HG03025 (cell line): ENCODE measurements around the gene ZDHHC14.

Experiments used
- ATAC-seq: cut with Tn5 transposase; IDR thresholded peaks from one replicate; pipeline ENCODE4 v1.9.1; 2021; ENCODE audit warnings: mild to moderate bottlenecking, moderate library complexity; ENCODE audit not compliant: unreplicated experiment, low FRiP score

Gene ZDHHC14

GRCh38 chr6:157486572-157486971 is 105.6 kb downstream of the ZDHHC14 start:
- no peak for ATAC-seq

DNA sequence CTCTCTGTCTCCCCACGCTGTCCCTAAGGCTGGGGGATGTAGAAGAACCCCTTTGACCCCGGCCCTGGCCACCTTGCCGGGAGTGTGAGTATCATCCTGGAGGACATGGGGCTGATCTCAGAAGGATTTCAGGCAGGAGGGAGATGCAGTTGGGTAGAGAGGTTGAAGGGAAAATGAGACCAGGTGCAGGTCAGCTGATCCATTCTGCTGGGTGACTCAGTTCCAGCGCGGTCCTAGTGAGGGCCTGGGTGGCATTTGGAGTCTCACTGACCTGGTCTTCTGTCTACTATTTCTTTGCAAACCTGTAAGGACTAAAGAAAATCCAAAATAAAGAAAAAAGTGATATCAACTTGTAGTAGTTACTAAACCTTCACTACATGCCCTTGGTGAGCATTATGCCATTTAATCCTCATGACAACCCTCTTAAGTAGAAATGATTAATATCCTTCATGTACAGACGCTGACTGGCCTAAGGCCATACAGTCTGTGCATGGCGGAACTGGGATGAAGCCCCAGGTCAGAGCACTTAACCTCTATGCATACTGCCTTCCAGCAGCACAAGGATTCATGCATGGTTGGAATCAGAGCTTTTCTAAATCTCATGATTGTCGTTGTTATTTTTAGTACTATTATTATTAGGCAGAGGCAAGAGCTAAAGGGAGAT is 106.3 kb downstream of the ZDHHC14 start:
- no peak for ATAC-seq

DNA sequence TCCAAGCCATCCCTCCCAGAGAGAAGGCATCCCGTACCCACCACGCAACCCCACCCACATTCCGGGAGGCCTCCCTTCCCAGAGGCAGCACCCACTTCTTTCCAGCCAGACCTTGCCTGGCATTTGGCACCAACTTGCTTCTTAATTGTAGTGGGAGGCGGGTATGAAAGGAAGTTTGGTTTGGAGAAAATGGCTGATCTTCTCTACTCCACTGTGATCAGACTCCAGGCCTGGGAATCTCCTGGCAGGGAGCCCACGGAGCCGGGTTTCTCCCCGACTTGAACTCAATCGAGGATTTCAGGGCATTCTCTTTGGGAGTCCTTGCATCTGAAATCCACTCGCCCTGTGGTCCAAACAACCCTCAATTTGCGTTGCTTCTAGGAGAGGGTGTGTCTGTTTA is 107.1 kb downstream of the ZDHHC14 start:
- ATAC-seq, result no peak

DNA sequence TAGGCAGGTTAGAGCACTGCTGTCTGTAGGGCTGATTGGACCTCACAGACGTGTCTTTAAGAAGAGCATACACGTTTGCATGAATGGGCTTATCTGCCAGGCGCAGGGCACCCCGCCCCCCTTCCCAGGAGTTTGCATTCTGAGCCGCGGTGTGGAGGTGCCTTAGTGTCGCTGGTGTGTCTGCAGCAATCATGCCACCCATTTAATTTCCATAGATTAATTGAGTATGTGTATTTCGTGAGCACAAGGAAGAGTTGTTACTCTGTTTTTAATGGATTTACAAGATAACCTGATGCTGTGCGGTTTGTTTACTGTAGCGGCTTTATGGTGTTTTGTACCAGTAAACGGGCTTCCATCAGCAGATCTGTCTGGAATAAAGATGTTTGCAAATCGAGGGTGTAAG is 107.7 kb downstream of the ZDHHC14 start:
- ATAC-seq, result no peak

- no peak for ATAC-seq
Observed at GRCh38 chr6:157490611-157491269, 109.8 kb downstream of the ZDHHC14 start.

DNA sequence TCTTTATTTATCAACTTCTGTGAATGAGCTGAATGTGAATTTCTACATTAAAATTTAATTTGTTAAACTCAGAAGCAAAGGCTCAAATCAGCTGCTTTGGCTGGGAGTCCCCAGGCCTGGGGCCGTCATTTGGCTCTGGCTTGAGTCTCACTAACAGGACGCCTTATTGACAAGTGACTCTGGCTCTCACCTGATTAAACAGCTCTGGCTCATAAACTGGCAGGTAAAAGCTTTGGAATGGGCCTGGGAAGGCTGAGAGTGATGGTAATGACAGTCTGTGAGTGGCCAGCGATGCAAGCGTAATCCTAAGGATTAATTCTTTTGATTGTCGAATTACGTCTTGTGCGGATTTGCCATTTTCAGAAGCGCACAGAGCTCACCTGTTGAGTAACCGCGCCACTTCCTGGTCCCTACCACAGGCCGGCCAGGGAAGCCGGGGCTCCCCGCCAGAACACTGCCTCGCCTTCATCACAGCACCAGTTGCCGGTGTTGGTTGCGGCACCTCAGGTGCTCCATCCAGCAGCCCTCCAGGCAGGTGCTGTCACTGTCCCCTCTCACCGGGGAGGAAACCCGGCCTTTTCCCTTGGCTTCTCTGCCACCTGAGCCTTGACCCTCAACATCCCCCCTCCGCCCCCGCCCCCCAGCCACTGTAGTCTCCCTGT is 110.7 kb downstream of the ZDHHC14 start:
- no peak for ATAC-seq

DNA sequence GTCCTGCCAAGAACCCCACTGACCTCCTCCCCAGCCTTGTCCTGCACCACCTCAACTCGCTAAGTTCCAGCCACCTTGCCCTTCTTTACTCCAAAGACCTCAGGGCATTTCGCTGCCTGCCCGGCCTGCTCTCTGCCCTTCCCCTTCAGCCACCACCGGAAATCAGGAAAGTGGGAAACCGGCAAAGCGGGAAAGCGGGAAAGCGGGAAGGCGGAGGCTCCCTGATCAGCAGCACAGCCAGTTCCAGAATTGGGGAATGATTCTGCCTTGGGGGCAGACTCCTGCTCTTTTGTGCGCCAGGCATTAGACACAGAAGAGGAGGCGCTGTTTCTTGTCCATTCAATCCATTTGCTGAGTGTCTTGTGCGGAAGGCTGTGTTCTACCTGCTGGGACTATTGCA is 111.3 kb downstream of the ZDHHC14 start:
- ATAC-seq, result no peak

DNA sequence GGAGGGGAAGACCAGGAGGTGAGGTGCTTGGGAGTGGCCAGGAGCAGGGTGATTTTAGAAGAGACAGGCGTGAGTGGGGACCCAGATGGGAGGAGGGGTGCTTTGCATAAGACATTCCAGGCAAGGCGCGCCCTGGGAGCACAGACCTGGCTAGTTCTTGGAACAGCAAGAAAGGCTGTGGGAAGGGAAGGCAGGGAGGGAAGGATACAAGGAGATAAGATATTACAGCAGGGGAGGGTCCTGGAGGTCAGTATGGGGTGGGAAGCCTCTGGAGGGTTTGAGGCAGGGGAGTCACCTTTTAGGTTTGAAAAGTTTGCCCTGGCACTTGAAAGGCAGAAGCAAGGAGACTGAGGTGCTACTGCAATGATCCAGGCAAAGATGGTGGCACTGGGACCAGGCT is 111.8 kb downstream of the ZDHHC14 start:
- no peak for ATAC-seq

GRCh38 chr6:157493173-157493572 is 112.2 kb downstream of the ZDHHC14 start:
- ATAC-seq, result no peak

DNA sequence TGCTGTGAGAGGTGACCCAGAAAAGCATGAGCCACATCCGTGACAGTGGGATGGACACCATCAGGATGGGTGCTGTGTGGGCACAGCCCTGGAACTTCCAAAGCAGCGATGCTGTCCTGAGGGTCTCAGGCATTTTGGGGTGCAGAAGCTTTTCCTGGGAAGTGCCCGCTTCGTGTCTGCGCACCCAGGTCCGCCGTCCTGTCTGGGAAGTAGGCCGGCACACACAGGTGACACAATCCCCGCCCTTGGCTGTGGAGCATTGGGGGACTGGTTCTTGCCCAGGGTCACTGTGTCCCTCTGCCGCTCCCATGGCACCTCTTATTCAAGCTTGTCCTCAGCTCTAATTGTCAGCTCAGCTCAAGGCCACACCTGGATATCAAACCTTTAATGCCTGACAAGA is 112.6 kb downstream of the ZDHHC14 start:
- ATAC-seq, result no peak

DNA sequence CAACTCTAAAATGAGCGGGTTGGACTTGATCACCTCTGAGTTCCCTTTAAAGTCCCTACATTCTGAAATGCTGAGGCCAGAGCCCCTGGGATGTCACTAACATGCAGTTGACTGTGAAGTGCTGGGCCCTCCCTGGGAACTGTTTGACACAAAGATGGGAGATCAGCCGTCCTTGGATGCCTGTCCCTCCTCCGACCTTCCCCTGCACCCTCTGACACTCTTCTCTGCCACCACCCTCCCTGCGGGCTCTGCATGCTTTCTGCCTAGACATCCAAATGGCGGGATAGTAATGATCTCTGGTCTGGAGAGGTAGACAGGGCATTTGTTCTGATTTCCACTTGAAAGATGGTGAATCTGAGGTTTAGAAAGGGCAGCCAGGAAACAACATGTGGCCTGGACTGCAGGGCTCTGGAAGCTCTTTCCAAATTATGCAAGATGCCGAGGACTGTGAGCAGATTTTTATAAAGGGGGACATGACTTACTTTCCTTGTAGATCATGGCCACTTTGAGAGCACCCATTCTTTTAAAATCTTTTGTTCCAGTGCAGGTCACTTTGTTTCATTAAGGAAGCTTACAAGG is 113.2 kb downstream of the ZDHHC14 start:
- no peak for ATAC-seq

DNA sequence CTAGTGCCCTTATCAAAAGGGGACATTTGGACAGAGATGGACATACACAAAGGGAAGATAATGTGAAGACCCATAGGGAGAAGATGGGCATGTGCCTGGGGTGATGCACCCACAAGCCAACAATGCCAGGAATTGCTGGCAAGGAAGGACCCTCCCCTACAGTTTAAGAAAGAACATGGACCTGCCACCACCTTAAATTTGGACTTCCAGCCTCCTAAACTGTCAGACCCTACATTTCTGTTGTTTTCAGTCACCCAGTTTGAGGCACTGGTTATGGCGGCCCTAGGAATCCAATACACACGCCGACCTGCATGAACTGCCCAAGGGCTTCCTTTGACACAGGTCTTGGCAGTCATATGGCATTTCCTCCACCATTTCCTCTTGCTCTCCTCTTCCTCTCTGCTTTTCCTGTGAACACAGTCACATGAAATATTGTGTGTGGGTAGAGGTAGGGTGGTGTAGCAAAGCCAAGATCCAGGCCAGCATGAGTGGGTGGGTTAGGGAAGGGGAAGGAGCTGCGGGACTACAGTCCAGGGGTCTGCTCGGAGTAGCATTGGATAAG is 115.6 kb downstream of the ZDHHC14 start:
- no peak for ATAC-seq

DNA sequence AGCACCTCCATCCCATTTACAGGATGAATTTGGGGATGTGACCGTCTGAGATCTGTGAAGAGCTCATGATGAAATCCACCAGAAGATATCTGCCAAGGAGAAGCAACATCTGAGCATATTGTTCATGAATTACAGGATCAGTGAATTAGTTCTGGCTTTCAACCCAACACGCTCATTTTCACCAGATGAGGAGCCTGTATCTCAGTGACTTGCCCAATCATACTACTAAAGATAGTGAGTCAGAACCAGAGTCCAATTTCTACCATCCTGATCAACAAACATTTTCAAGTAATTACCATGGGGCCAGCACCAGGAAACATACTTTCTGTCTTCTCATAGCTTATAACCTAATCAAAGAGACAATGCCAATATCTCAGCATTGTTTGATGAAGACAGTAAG is 116.6 kb downstream of the ZDHHC14 start:
- no peak for ATAC-seq

DNA sequence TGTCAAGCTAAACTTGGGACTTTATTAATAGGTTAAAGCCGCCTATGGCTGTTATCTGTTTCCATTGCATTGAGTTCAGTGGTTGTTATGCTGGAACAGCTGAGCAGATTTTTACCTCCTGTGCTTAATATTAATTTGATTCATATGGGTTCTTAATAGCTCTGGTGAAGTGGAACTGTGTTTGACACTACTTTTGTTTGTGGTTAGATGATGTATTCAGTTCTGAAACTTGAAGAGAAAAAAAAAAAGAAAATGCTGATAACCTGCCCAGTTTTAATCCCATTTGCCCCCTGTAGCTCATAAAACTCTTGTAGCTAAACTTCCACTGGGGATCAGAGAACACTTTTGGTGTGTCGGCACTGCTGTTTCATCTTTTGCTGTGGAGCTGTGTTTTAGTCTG is 117.8 kb downstream of the ZDHHC14 start:
- no peak for ATAC-seq

- no peak for ATAC-seq
Observed at GRCh38 chr6:157500022-157500421, 119.0 kb downstream of the ZDHHC14 start.

DNA sequence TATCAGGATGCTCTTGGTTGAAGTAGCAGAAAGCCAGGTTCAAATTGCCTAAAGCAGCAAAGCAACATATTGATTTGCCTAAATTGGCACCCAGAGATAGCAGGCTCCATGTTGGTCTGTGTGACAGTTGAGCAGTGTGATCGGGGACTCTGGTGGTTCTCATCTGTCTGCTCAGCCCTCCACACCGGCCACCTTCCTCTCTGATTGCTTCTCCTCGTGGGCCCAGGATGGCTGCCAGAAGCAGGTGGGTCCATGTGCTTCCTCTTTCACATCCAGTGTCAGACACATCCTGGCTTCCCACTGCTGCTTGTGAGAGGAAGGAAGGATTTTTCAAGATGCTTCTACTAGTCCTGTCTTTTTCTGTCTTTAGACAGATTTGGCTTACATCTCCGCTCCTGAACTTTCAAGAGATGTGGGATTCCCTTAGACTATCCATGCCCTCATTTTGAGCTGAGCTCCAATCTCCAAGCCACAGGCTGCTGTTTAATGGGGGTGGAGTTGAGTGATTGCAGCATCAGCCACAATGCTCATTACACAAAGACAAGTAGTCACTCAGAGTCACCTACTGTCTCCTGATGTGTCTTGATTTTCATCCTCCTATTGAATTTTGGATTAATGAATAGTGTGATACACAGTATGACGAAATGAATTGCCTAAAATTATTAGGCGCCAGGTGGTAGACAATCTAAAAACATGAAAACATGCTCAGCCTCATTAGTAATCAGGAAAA is 122.2 kb downstream of the ZDHHC14 start:
- ATAC-seq, result no peak

- no peak for ATAC-seq
Observed at GRCh38 chr6:157505912-157506491, 125.0 kb downstream of the ZDHHC14 start.

DNA sequence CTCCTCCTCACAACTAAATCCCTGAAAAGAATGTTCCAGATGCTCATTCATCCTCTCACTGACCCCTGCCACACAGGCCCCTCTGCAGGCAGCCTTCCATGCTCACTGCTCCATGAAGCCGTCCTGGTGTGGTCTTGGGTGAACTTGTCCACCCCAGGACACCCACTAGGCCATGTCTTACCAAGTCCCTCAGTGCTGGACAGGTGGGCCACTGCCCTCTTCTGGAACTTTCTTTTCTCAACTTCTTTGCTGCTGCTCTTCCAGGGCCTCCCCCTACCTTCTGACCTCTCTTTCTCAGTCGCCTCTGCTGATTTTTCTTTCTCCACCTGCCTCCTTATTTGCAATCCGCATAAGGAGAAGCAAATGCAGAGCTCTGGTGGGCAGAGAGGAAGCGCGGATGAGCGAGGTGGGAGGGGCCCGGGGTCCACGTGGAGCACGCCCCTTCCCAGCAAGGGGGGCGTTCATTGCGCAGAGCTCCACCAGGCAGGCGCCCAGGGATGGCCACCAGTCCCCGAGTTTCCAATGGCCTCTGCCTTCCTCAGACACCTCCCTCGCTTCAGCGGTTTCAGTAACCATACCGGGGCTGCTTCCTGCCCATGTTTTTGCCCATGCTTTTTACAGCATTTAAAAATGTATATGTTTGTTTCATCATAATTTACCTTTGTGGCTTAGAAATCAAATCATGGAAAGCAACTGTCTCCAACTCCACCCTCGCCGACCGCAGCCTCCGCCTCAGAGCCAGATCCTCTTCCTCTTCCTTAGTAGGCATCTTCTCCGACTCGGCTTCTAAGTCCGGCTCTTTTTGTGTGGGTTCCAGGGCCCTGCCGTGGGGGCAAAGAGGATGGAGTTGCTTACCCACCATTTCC is 129.6 kb downstream of the ZDHHC14 start:
- no peak for ATAC-seq

GRCh38 chr6:157511682-157512381 is 130.8 kb downstream of the ZDHHC14 start:
- no peak for ATAC-seq
